Natural killer cell (primary cell): ENCODE measurements around the gene CHRM2. TPM values are rescaled to one million over a fixed set of nuclear protein-coding genes. Genes with fewer than 3 reads are reported as not detected.

Experiments
- ATAC-seq, 3 donors: fragments of 150-1000 bp in 2 of 3; fragments of 200-7000 bp in 1 of 3; cut with Tn5 transposase; 1 replicate in 1 of 3; 2 replicates in 2 of 3; pipeline ENCODE4 v1.10.0; 2021; ENCODE audit warnings: mild to moderate bottlenecking in 2 of 3, moderate library complexity in 2 of 3
- DNase-seq, 2 donors: peaks; one replicate each; pipeline versions ENCODE4 v3.0.0 to v3.0.0-alpha.2; 2013 to 2021; ENCODE audit warnings: mixed read lengths in 1 of 2
- H3K27ac ChIP-seq: one replicate; pipeline ENCODE4 v1.5.1; 2013; ENCODE audit warnings: mild to moderate bottlenecking, low read length
- H3K27me3 ChIP-seq: one replicate; pipeline ENCODE4 v1.6.1; 2013; ENCODE audit warnings: low read length; ENCODE audit not compliant: control insufficient read depth, insufficient read depth
- H3K36me3 ChIP-seq: one replicate; pipeline ENCODE4 v1.6.1; 2013; ENCODE audit warnings: low read length; ENCODE audit not compliant: control insufficient read depth, insufficient read depth
- H3K4me1 ChIP-seq: one replicate; pipeline ENCODE4 v1.6.1; 2013; ENCODE audit warnings: low read length; ENCODE audit not compliant: control insufficient read depth, insufficient read depth
- H3K4me3 ChIP-seq: one replicate; pipeline ENCODE4 v1.5.1; 2013; ENCODE audit warnings: low read length
- H3K9me3 ChIP-seq: one replicate; pipeline ENCODE4 v1.6.1; 2013; ENCODE audit warnings: low read length; ENCODE audit not compliant: control insufficient read depth, insufficient read depth
- H3K27ac Mint-ChIP-seq, 2 donors: one replicate each; pipeline ENCODE4 v1.8.0; 2022; ENCODE audit warnings: mild to moderate bottlenecking in 2 of 2, mixed read lengths in 2 of 2, moderate library complexity in 1 of 2
- H3K27me3 Mint-ChIP-seq, 2 donors: one replicate each; pipeline ENCODE4 v1.8.0; 2022; ENCODE audit warnings: low read depth in 2 of 2, mixed read lengths in 2 of 2
- H3K36me3 Mint-ChIP-seq: one replicate; pipeline ENCODE4 v1.8.0; 2022; ENCODE audit warnings: mixed read lengths
- H3K4me1 Mint-ChIP-seq, 2 donors: one replicate each; pipeline ENCODE4 v1.8.0; 2022; ENCODE audit warnings: mixed read lengths in 2 of 2
- H3K4me3 Mint-ChIP-seq: one replicate; pipeline ENCODE4 v1.8.0; 2022; ENCODE audit warnings: mild to moderate bottlenecking, moderate library complexity, mixed read lengths
- H3K9me3 Mint-ChIP-seq, 2 donors: one replicate each; pipeline ENCODE4 v1.8.0; 2022; ENCODE audit warnings: mixed read lengths in 2 of 2
- WGBS: methylation state at CpG from one replicate; pipeline ENCODE4 v1.1.7; 2013; ENCODE audit warnings: missing lambda C conversion rate; ENCODE audit not compliant: insufficient coverage; 5-methylcytosine and 5-hydroxymethylcytosine counted together
- intact Hi-C: fragments of 100-400 bp; cut with micrococcal nuclease; formaldehyde crosslinking; loops from one replicate; pipeline ENCODE4 v1.14.2; 2022
- total RNA-seq, 4 donors: library from RNA; stranded (reverse); fragments of 120-200 nt in 1 of 4; gene quantifications; one replicate each; pipeline versions ENCODE4 v1.2.3 to v1.2.4, GENCODE V29; 2013 to 2022
- TF ChIP-seq, protein P1 (sequence below): fragments of 200-600 bp; IDR thresholded peaks from one replicate; pipeline ENCODE4 v1.8.0; 2022; ENCODE audit warnings: antibody characterized with exemption

CHRM2 gene
- total RNA-seq, 3 donors from 2014 or later (not counting 1 experiment from before 2014, with no cell fraction given): not detected

DNA sequence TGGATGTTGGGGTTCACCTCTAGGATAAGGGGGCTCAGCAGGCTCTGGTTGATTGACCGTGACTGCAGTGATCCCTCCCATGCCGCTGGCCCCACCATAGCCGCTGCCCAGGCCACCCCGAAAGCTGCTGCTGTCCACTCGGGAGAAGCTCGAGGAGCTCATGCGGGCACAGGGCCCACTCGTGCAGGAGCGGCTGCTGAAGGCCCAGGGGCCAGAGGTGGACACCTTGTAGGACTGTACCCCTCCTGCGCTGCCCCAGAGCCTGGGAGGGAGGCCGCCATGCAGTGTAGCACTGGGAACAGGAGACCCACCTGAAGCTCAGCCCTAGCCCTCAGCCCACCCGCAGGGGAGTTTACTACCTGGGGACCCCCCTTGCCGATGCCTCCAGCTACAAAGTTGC lies 70.0 kb downstream of the CHRM2 start:
- H3K4me3 Mint-ChIP-seq: no peak overlapping the region
- H3K27ac Mint-ChIP-seq: no peak overlapping the region
- Histone ChIP-seq H3K9me3 (no peaks in the 10 kb centered on the region), H3K27ac (no peak overlapping the region), H3K4me1 (no peaks in the 10 kb centered on the region), H3K27me3 (no peaks in the 10 kb centered on the region), H3K36me3 (no peaks in the 10 kb centered on the region), H3K4me3 (no peak overlapping the region)
- intact Hi-C loops: no loop called here
- DNase-seq (no peak), ATAC-seq (no peak)
- no peaks in the 10 kb centered on the region for H3K4me1 Mint-ChIP-seq
- no peaks in the 10 kb centered on the region for H3K36me3 Mint-ChIP-seq
- no peaks in the 10 kb centered on the region for H3K27me3 Mint-ChIP-seq
- WGBS: 94% methylated on average over 13 of the region's 13 CpGs
- TF ChIP-seq, protein P1, sequence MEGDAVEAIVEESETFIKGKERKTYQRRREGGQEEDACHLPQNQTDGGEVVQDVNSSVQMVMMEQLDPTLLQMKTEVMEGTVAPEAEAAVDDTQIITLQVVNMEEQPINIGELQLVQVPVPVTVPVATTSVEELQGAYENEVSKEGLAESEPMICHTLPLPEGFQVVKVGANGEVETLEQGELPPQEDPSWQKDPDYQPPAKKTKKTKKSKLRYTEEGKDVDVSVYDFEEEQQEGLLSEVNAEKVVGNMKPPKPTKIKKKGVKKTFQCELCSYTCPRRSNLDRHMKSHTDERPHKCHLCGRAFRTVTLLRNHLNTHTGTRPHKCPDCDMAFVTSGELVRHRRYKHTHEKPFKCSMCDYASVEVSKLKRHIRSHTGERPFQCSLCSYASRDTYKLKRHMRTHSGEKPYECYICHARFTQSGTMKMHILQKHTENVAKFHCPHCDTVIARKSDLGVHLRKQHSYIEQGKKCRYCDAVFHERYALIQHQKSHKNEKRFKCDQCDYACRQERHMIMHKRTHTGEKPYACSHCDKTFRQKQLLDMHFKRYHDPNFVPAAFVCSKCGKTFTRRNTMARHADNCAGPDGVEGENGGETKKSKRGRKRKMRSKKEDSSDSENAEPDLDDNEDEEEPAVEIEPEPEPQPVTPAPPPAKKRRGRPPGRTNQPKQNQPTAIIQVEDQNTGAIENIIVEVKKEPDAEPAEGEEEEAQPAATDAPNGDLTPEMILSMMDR: no peak
- peaks cover 9 to 10% of the 10 kb centered on the region in 2 donors for H3K9me3 Mint-ChIP-seq

DNA sequence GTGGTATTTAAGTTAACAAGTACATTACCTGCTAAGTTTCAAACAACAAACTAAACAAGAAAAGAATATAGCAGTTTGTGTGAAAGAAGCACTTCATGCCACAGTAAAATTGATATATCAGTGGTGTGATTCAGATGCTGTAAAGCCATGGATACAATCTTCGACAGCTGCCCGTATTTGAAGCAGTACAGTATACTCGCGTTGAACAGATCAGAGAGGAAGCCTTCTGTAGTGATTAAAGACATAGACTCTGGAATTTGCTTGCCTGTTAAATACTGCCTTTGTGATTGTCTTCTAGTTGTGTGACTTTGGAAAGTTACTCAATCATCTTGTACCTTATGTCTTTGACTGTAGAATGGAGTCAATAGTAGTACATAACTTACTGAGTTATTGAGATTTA lies 71.7 kb downstream of the CHRM2 start:
- no peaks in the 10 kb centered on the region for H3K36me3 Mint-ChIP-seq
- no peak for DNase-seq
- intact Hi-C loops: no loop called here
- TF ChIP-seq, protein P1: no peak
- no peaks in the 10 kb centered on the region for H3K9me3 ChIP-seq
- no peak overlapping the region for H3K27ac ChIP-seq
- no peaks in the 10 kb centered on the region for H3K27me3 ChIP-seq
- H3K4me1 ChIP-seq: no peaks in the 10 kb centered on the region
- H3K27me3 Mint-ChIP-seq: no peaks in the 10 kb centered on the region
- H3K4me3 Mint-ChIP-seq: no peak overlapping the region
- H3K9me3 Mint-ChIP-seq: peaks cover 5 to 10% of the 10 kb centered on the region in 2 donors
- H3K36me3 ChIP-seq: no peaks in the 10 kb centered on the region
- no peaks in the 10 kb centered on the region for H3K4me1 Mint-ChIP-seq
- H3K27ac Mint-ChIP-seq: no peak overlapping the region
- H3K4me3 ChIP-seq: no peak overlapping the region
- 97% methylated on average over 4 of the region's 4 CpGs for WGBS
- ATAC-seq: no peak

DNA sequence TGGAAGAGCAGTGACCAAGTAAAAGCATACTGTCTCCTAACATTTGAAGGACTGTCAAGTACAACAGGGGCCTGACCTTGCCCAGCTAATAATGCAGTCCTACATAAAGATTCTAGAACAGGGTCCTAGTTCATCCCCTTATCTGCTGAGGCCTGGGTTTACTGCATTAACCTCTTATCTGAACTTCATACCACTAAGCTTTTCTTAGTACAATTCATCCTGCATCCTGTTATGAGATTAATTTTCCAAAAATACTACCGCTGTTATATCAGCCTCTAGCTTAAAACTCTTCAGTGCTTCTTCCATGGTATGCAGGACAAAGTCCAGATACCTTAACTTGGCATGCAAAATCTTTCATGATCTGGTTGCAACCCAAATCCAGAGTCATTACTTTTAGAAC lies 72.5 kb downstream of the CHRM2 start:
- Histone ChIP-seq H3K4me3 (no peak overlapping the region), H3K27me3 (no peaks in the 10 kb centered on the region), H3K36me3 (no peaks in the 10 kb centered on the region), H3K27ac (no peak overlapping the region), H3K9me3 (no peaks in the 10 kb centered on the region), H3K4me1 (no peaks in the 10 kb centered on the region)
- Mint-ChIP-seq H3K27ac (no peak overlapping the region), H3K27me3 (no peaks in the 10 kb centered on the region), H3K4me3 (no peak overlapping the region), H3K9me3 (peaks cover 9 to 12% of the 10 kb centered on the region in 2 donors), H3K36me3 (no peaks in the 10 kb centered on the region), H3K4me1 (no peaks in the 10 kb centered on the region)
- ATAC-seq (no peak), DNase-seq (no peak)
- TF ChIP-seq, protein P1: no peak
- intact Hi-C loops: no loop called here
- 87% methylated on average over 1 of the region's 1 CpG for WGBS

DNA sequence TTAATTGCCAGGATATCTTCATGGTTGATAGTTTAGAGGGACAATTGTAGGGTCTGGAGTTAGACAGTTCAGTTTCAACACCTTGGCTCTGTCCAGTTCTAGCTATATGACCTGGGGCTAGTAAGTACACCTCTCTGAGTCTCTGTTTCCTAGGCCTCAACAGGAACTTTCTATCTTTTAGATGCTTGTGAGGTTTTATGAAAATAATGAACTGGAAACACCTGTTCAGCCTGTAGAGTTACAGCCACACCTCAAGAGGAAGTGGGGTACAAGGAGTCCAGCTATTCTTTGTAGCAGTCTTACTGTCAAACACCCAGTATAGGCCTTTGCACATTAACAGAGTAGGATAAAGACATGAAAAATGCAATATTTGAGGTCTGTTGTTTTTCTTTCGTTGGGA lies 73.4 kb downstream of the CHRM2 start:
- Mint-ChIP-seq H3K36me3 (no peaks in the 10 kb centered on the region), H3K4me1 (no peaks in the 10 kb centered on the region), H3K4me3 (no peak overlapping the region), H3K27me3 (no peaks in the 10 kb centered on the region), H3K9me3 (peaks cover 7 to 12% of the 10 kb centered on the region in 2 donors), H3K27ac (no peak overlapping the region)
- ATAC-seq (no peak), DNase-seq (no peak)
- Histone ChIP-seq H3K27ac (no peak overlapping the region), H3K36me3 (no peaks in the 10 kb centered on the region), H3K4me3 (no peak overlapping the region), H3K9me3 (no peaks in the 10 kb centered on the region), H3K4me1 (no peaks in the 10 kb centered on the region), H3K27me3 (no peaks in the 10 kb centered on the region)
- intact Hi-C loops: no loop called here
- 11% methylated on average over 1 of the region's 1 CpG for WGBS
- TF ChIP-seq, protein P1: no peak
